ENCODE results near the gene MEIS3.
A peak's percentile ranks its signal among the peaks of the same experiment; 100 is the strongest.
"Not testable (repeated sequence)": the region's sequence is repeated elsewhere in the genome, so short reads cannot be mapped to it uniquely, and the experiment has no call there.

Gene MEIS3

DNA sequence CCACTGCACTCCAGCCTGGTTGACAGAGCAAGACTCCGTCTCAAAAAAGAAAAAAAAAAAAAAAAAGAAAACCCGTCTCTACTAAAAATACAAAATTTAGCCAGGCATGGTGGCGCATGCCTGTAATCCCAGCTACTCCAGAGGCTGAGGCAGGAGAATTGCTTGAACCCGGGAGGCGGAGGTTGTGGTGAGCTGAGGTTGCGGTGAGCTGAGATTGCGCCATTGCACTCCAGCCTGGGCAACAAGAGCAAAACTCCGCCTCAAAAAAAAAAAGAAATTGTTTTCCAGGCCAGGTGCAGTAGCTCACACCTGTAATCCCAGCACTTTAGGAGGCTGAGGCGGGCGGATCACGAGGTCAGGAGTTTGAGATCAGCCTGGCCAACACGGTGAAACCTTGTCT lies 32.7 kb downstream of the MEIS3 start:
- DNase-seq (ENCODE audit: low spot score) = not testable (repeated sequence)

- not testable (repeated sequence) for DNase-seq (ENCODE audit: low spot score)
Measured at GRCh38 chr19:47384533-47384932, 34.8 kb downstream of the MEIS3 start.

GRCh38 chr19:47383890-47384289 lies 35.4 kb downstream of the MEIS3 start:
- not testable (repeated sequence) for DNase-seq (ENCODE audit: low spot score)

GRCh38 chr19:47381653-47382279 lies 37.6 kb downstream of the MEIS3 start:
- no peak for DNase-seq (ENCODE audit: low spot score)

- DNase-seq (ENCODE audit: low spot score) = no peak
Measured at GRCh38 chr19:47381121-47381520, 38.2 kb downstream of the MEIS3 start.

- no peak for DNase-seq (ENCODE audit: low spot score)
Measured at GRCh38 chr19:47380559-47380958, 38.8 kb downstream of the MEIS3 start.

GRCh38 chr19:47379381-47379938 lies 39.9 kb downstream of the MEIS3 start:
- no peak for DNase-seq (ENCODE audit: low spot score)

DNA sequence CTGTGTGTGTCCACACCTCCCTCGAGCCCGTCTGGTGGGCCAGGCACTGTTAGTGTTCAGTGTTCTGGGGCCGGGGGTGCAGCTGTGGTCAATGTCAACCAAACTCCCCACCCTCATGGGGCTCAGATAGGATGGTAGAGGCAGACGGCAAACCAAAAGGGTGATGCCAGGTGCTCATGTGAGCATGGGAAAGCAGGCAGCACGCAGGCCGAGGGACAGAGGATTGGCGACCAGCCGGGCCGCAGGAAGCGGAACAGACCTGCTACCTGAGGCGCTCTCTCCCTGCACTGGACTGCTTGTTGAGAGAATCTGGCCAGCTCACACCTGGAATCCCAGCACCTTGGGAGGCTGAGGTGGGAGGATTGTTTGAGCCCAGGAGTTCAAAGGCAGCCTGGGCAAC lies 41.1 kb downstream of the MEIS3 start:
- DNase-seq (ENCODE audit: low spot score) = no peak

- no peak for DNase-seq (ENCODE audit: low spot score)
Measured at GRCh38 chr19:47377801-47378200, 41.5 kb downstream of the MEIS3 start.

DNA sequence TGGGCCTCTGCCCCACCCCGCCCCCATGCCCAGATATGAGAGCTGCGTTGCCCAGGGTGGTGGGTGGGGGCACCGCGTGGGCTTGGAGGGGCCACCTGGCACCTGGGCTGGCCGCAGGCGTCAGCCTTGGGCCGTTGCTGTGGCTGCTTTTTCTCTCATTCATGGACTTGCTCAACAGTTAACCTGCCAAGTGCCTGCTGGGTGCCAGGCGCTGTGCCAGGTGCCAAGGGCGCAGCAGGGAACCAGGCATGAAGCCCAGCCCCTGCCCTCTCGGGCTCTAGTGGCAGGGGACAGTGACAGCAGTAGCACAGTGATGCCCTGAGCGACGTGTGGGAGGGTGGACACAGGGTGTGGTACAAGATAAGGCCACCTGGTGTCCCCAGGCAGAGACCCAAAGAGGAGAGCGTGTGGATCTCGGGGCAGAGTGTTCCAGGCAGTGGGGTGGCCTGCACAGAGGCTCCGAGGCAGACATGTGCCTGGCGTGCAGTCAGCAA lies 42.1 kb downstream of the MEIS3 start:
- peak; percentile 80 for DNase-seq (ENCODE audit: low spot score)

DNA sequence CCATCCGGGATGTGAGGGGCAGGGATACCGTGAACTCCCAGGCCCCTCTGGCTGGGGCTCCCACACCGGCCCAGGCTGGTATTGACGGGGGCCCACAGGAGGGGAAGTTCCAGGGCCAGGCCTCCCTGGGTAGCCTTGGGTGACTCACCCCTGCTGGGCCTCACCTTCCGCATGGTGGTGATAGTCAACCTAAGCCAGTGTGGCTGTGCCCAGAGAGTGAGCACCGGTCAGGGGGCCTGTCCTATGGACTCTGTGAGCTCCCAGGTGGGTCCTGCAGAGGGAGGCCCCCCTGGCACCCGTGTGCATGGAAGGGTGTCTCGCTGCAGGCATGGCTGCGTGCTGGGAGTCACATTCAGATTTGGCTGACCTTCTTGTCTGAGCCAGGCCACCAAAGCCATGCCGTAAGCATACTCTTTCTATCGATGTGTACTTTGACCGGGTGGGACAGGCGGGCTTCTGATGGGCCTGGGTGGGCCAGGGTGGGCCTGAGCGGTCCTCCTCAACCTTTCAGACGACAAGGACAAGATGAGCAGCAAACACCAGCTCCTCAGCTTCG lies 42.7 kb downstream of the MEIS3 start:
- no peak for DNase-seq (ENCODE audit: low spot score)

GRCh38 chr19:47375694-47376588 lies 43.4 kb downstream of the MEIS3 start:
- DNase-seq (ENCODE audit: low spot score) = no peak

GRCh38 chr19:47374876-47375693 lies 44.2 kb downstream of the MEIS3 start:
- DNase-seq (ENCODE audit: low spot score) = no peak

DNA sequence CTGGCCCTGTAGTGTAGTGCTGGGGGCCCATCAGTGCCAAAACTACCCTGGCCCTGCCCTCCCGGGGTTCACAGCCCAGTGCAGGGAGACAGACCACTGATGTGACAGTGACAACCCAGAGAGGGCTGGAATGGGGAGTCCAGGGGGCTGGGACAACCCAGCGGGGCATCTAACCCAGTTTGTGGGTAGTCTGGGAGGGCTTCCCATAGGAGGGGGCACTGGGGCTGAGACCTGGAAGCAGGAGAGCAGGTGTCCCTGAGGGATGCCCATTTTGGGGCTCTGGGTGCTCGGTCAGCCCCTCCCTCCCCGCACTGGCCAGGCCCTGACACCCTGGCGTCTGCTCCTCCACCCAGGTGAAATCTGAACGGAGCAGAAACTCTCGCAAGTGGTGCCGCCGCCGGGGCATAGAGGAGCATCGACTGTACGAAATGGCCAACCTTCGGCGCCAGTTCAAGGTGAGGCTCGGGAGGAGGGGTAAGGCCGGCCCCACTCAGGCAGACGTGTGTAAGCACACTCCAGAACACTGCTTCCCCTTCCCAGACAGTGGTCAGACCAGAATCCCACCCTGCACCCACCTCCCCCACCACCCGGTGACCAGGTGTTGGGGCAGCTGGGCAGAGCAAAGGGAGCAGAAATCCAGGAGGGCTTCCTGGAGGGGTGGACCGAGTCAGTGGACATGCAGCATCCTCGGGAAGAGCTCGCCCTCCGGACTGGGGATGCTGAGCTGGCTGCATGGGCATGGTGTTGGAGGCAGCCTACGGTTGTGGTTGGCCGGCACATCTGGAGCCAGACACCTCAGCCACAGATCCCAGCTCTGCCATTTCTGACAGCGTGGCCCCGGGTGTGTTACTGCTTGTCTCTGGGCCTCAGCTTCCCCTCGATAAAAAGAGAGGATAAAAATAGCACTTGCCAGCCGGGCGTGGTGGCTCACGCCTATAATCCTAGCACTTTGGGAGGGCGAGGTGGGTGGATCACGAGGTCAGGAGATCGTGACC lies 45.8 kb downstream of the MEIS3 start:
- no peak for DNase-seq (ENCODE audit: low spot score)

DNA sequence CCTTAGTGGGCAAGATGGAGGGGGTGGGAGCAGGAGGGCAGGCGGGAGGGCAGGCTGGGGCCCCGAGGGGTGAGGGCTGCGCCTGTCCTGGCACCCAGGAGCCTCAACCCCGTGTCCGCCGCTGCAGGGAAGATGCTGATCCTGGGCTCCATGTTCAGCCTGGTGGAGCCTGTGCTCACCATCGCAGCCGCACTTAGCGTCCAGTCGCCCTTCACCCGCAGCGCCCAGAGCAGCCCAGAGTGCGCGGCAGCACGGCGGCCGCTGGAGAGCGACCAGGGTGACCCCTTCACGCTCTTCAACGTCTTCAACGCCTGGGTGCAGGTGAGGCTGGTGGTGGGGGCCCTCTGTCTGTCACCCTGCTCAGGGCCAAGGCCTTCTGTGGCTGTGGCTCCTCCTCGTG lies 46.7 kb downstream of the MEIS3 start:
- DNase-seq (ENCODE audit: low spot score) = no peak

DNA sequence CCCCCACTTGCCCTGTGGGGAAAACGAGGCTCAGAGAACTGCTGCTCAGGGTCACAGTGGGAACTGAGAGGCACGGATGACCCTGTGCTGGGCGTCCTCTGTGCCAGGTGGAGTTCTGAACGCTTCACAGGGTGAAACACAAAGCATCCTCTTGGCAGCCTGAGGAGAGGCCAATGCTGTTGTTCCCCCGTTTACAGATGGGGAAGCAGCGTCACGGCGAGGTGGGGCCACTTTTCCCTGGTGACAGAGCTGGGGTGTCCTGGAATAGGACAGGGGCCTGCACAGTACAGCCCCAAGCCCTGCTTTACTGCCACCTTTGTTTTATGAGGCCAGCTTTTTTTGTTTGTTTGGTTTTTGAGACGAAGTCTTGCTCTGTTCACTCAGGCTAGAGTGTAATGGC lies 48.1 kb downstream of the MEIS3 start:
- DNase-seq (ENCODE audit: low spot score) = no peak

DNA sequence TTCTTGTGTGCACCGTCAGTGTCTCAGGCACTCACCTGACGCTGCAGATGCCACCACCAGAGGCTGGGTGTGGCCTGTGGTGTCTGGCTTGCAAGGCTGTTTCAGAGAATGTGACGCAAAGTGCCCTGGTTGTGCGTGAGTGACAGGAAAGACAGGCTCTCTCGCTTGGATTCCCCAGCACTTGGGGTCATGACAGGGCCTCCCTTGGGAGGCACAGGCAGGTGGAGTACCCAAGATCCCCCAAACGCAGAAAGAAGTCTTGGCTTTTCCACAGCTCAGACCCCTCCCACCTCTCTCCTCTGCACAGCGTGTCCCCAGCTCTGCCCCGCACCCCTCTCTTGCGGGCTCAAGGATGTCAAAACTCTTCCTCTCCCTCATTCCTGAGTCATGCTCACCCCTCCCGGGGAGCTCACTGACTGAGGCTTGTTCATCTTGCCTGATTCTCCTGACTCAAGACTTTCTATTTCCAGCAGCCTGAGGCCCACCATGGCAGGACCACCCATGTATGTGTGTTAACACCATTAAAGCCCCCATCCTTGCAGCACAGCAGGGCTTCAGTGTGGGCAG lies 49.2 kb downstream of the MEIS3 start:
- no peak for DNase-seq (ENCODE audit: low spot score)

DNA sequence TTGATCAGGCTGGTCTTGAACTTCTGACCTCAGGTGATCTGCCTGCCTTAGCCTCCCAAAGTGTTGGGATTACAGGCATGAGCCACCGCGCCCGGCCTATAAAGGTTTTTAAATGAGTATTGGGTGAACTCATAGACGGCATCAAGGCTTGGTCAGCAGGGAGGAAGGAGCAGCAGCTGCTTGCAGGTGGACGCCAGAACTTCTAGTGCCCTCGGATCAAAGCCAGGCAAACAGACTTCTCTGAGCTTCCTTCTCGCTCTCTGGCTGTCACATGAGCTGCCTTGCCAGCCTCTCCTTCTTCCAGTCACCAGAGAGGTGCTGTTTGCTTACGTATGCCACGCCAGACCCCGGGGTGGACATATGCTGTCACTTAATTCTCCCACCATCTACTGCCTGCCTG lies 53.9 kb downstream of the MEIS3 start:
- DNase-seq (ENCODE audit: low spot score) = not testable (repeated sequence)

GRCh38 chr19:47363758-47364531 lies 55.4 kb downstream of the MEIS3 start:
- DNase-seq (ENCODE audit: low spot score) = no peak

All from hematopoietic multipotent progenitor cell treated with erythropoietin and hydrocortisone succinate and interleukin-3 and kit ligand, for 17 days (in vitro differentiated cells).